ENCODE data around the gene NT5M. TPM values are rescaled to one million over a fixed set of nuclear protein-coding genes. Genes with fewer than 3 reads are reported as not detected.

Gene NT5M
- total RNA-seq, 2 experiments from 2014 or later: 1.8 to 2.9 TPM

- ChIA-PET POLR2A (no interaction called here), CTCF (no interaction called here)
- Histone ChIP-seq H3K9me3 (ENCODE audit: control insufficient read depth in 1 of 2, insufficient read depth in 1 of 2, low read length in 2 of 2) (no peaks in the 10 kb centered on the region), H3K4me1 (ENCODE audit: insufficient read depth, low read length) (no peaks in the 10 kb centered on the region), H3K27me3 (ENCODE audit: control insufficient read depth in 1 of 2, insufficient read depth in 2 of 2, low read length in 2 of 2) (no peaks in the 10 kb centered on the region), H3K36me3 (ENCODE audit: insufficient read depth, low read length) (no peaks in the 10 kb centered on the region), H3K27ac (ENCODE audit: low read depth in 1 of 2, low read length in 2 of 2) (no peak overlapping the region), H3K4me3 (ENCODE audit: low read length) (no peak overlapping the region)
- no peak for ATAC-seq (ENCODE audit: poor library complexity)
- Mint-ChIP-seq H3K4me1 (ENCODE audit: low read depth) (no peaks in the 10 kb centered on the region), H3K27me3 (no peaks in the 10 kb centered on the region), H3K4me3 (no peak overlapping the region), H3K36me3 (ENCODE audit: low read depth) (no peaks in the 10 kb centered on the region), H3K9me3 (no peaks in the 10 kb centered on the region), H3K27ac (no peak overlapping the region)
- intact Hi-C loops (cut with DNase I, micrococcal nuclease): no loop called here
- DNase-seq: no peak
- no peak for TF ChIP-seq CTCF (IDR thresholded peaks at IDR 0.05)
Measured at GRCh38 chr17:17372856-17373520, 69.8 kb downstream of the NT5M start.

- POLR2A ChIA-PET: no interaction called here
- Histone ChIP-seq H3K9me3 (ENCODE audit: control insufficient read depth in 1 of 2, insufficient read depth in 1 of 2, low read length in 2 of 2) (no peaks in the 10 kb centered on the region), H3K36me3 (ENCODE audit: insufficient read depth, low read length) (no peaks in the 10 kb centered on the region), H3K27ac (ENCODE audit: low read depth in 1 of 2, low read length in 2 of 2) (no peak overlapping the region), H3K4me3 (ENCODE audit: low read length) (no peak overlapping the region), H3K4me1 (ENCODE audit: insufficient read depth, low read length) (no peaks in the 10 kb centered on the region), H3K27me3 (ENCODE audit: control insufficient read depth in 1 of 2, insufficient read depth in 2 of 2, low read length in 2 of 2) (no peaks in the 10 kb centered on the region)
- Mint-ChIP-seq H3K36me3 (ENCODE audit: low read depth) (no peaks in the 10 kb centered on the region), H3K4me3 (no peak overlapping the region), H3K4me1 (ENCODE audit: low read depth) (no peaks in the 10 kb centered on the region), H3K27ac (no peak overlapping the region), H3K27me3 (no peaks in the 10 kb centered on the region), H3K9me3 (no peaks in the 10 kb centered on the region)
- CTCF ChIA-PET: interaction anchor here (0.7 kb wide), 1 partner anchor 21 kb away, joined by 3 read pairs; no protein-coding TSS in a partner anchor
- TF ChIP-seq CTCF (IDR thresholded peaks at IDR 0.05): no peak
- no peak for ATAC-seq (ENCODE audit: poor library complexity)
- intact Hi-C loops (cut with DNase I, micrococcal nuclease): no loop called here
- no peak for DNase-seq
Measured at GRCh38 chr17:17375841-17376240, 72.7 kb downstream of the NT5M start.

DNA sequence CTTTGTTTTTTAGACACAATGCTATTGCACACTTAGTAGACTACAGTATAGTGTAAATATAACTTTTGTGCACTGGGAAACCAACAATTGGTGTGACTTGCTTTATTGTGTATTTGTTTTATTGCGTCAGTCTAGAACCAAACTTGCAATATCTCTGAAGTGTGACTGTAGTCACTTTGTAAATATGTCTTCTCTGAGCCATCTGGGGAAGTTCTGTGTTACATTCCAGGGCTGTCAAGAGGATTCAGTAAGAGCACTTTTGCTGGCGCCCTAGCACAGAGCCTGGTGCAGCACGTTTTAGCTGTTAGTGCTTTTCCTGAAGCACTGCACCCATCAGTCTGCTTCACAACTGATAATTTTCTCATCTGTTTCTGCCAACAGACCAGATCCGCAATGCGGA lies 73.2 kb downstream of the NT5M start:
- Mint-ChIP-seq H3K27me3 (no peaks in the 10 kb centered on the region), H3K4me3 (no peak overlapping the region), H3K36me3 (ENCODE audit: low read depth) (no peaks in the 10 kb centered on the region), H3K27ac (no peak overlapping the region), H3K9me3 (no peaks in the 10 kb centered on the region), H3K4me1 (ENCODE audit: low read depth) (no peaks in the 10 kb centered on the region)
- ATAC-seq (ENCODE audit: poor library complexity): no peak
- no peak for TF ChIP-seq CTCF (IDR thresholded peaks at IDR 0.05)
- DNase-seq: no peak
- Histone ChIP-seq H3K4me3 (ENCODE audit: low read length) (no peak overlapping the region), H3K27ac (ENCODE audit: low read depth in 1 of 2, low read length in 2 of 2) (no peak overlapping the region), H3K4me1 (ENCODE audit: insufficient read depth, low read length) (no peaks in the 10 kb centered on the region), H3K9me3 (ENCODE audit: control insufficient read depth in 1 of 2, insufficient read depth in 1 of 2, low read length in 2 of 2) (no peaks in the 10 kb centered on the region), H3K27me3 (ENCODE audit: control insufficient read depth in 1 of 2, insufficient read depth in 2 of 2, low read length in 2 of 2) (no peaks in the 10 kb centered on the region), H3K36me3 (ENCODE audit: insufficient read depth, low read length) (no peaks in the 10 kb centered on the region)
- intact Hi-C loops (cut with DNase I, micrococcal nuclease): no loop called here
- ChIA-PET CTCF (no interaction called here), POLR2A (no interaction called here)

All from CD4-positive, alpha-beta T cell (primary cell).